ENCODE data around the gene MRPL19. TPM values are rescaled to one million over a fixed set of nuclear protein-coding genes. Genes with fewer than 3 reads are reported as not detected.
"Not testable (repeated sequence)": the region's sequence is repeated elsewhere in the genome, so short reads cannot be mapped to it uniquely, and the experiment has no call there.

The MRPL19 gene
- total RNA-seq, 2 donors from 2014 or later: 58.3 to 62.0 TPM

DNA sequence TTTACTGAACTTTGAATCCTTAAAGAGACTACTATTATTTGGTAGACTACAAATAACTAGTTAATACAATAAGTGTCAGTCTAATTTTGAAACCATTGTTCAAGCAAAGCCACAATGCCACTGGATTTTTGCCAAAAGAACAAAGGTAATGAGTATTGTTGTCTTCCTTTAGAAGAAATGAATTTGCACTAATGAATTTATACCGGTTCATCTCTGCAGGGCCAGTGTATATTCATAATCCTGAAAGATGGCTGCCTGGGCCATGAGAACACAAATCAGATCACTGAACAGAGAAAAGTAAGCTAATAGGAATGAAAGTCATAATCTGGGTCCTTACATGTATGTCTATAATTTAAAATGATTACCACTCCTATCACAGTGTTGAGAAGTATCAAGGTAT lies 33.0 kb downstream of the MRPL19 start:
- no peak overlapping the region for H3K4me3 ChIP-seq
- H3K9ac ChIP-seq (ENCODE audit: low read depth in 2 of 2, low read length in 2 of 2): no peak overlapping the region
- no peaks in the 10 kb centered on the region for H3K4me1 ChIP-seq
- H3K27ac ChIP-seq: no peak overlapping the region
- H3K36me3 ChIP-seq: no peaks in the 10 kb centered on the region
- H3K27me3 ChIP-seq: no peaks in the 10 kb centered on the region
- H3K9me3 ChIP-seq: no peaks in the 10 kb centered on the region
- no peak for DNase-seq
- intact Hi-C loops (cut with DNase I): loop anchor here (5.0 kb wide), 1 partner anchor 37 kb away; no protein-coding TSS in a partner anchor
- TF ChIP-seq, protein P1, sequence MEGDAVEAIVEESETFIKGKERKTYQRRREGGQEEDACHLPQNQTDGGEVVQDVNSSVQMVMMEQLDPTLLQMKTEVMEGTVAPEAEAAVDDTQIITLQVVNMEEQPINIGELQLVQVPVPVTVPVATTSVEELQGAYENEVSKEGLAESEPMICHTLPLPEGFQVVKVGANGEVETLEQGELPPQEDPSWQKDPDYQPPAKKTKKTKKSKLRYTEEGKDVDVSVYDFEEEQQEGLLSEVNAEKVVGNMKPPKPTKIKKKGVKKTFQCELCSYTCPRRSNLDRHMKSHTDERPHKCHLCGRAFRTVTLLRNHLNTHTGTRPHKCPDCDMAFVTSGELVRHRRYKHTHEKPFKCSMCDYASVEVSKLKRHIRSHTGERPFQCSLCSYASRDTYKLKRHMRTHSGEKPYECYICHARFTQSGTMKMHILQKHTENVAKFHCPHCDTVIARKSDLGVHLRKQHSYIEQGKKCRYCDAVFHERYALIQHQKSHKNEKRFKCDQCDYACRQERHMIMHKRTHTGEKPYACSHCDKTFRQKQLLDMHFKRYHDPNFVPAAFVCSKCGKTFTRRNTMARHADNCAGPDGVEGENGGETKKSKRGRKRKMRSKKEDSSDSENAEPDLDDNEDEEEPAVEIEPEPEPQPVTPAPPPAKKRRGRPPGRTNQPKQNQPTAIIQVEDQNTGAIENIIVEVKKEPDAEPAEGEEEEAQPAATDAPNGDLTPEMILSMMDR (IDR thresholded peaks at IDR 0.05): no peak

- Histone ChIP-seq H3K9me3 (no peaks in the 10 kb centered on the region), H3K27ac (no peak overlapping the region), H3K36me3 (no peaks in the 10 kb centered on the region), H3K9ac (ENCODE audit: low read depth in 2 of 2, low read length in 2 of 2) (no peak overlapping the region), H3K27me3 (no peaks in the 10 kb centered on the region), H3K4me3 (no peak overlapping the region), H3K4me1 (no peaks in the 10 kb centered on the region)
- TF ChIP-seq, protein P1 (IDR thresholded peaks at IDR 0.05): no peak
- no peak for DNase-seq
- intact Hi-C loops (cut with DNase I): no loop called here
These were observed 33.8 kb downstream of the MRPL19 start for GRCh38 chr2:75680402-75680801.

- intact Hi-C loops (cut with DNase I); H3K4me1 ChIP-seq; DNase-seq: not testable (repeated sequence)
These were observed 36.8 kb downstream of the MRPL19 start for GRCh38 chr2:75683430-75683829.

GRCh38 chr2:75688196-75688595 lies 41.6 kb downstream of the MRPL19 start:
- no peak overlapping the region for H3K9ac ChIP-seq (ENCODE audit: low read depth in 2 of 2, low read length in 2 of 2)
- TF ChIP-seq, protein P1 (IDR thresholded peaks at IDR 0.05): no peak
- H3K27ac ChIP-seq: no peak overlapping the region
- no peaks in the 10 kb centered on the region for H3K27me3 ChIP-seq
- intact Hi-C loops (cut with DNase I): no loop called here
- no peak overlapping the region for H3K4me3 ChIP-seq
- no peak for DNase-seq
- H3K9me3 ChIP-seq: no peaks in the 10 kb centered on the region
- no peaks in the 10 kb centered on the region for H3K36me3 ChIP-seq
- no peaks in the 10 kb centered on the region for H3K4me1 ChIP-seq

More at GRCh38 chr2:75683430-75683829, 36.8 kb downstream of the MRPL19 start:
- H3K4me3 ChIP-seq; H3K27ac ChIP-seq; H3K36me3 ChIP-seq; H3K27me3 ChIP-seq; H3K9me3 ChIP-seq; H3K9ac ChIP-seq (ENCODE audit: low read depth in 2 of 2, low read length in 2 of 2): not testable (repeated sequence)

- Histone ChIP-seq H3K9me3 (no peaks in the 10 kb centered on the region), H3K9ac (ENCODE audit: low read depth in 2 of 2, low read length in 2 of 2) (no peak overlapping the region), H3K36me3 (no peaks in the 10 kb centered on the region), H3K27me3 (no peaks in the 10 kb centered on the region), H3K27ac (no peak overlapping the region), H3K4me1 (no peaks in the 10 kb centered on the region), H3K4me3 (no peak overlapping the region)
- no peak for DNase-seq
- intact Hi-C loops (cut with DNase I): no loop called here
- TF ChIP-seq, protein P1 (IDR thresholded peaks at IDR 0.05): no peak
These were observed 52.3 kb downstream of the MRPL19 start for GRCh38 chr2:75698918-75699317.

- Histone ChIP-seq H3K4me3 (no peak overlapping the region), H3K36me3 (no peaks in the 10 kb centered on the region), H3K9ac (ENCODE audit: low read depth in 2 of 2, low read length in 2 of 2) (no peak overlapping the region), H3K9me3 (no peaks in the 10 kb centered on the region), H3K4me1 (no peaks in the 10 kb centered on the region), H3K27ac (no peak overlapping the region), H3K27me3 (no peaks in the 10 kb centered on the region)
- no peak for DNase-seq
- intact Hi-C loops (cut with DNase I): no loop called here
- TF ChIP-seq, protein P1 (IDR thresholded peaks at IDR 0.05): no peak
These were observed 56.0 kb downstream of the MRPL19 start for GRCh38 chr2:75702593-75702992.

Measured in colonic mucosa (tissue), 4 donors.